KOPT-K1 (cell line): ENCODE results near the gene VSTM4.

Experiments
- H3K27ac ChIP-seq: fragments of 200-600 bp; sonication (generic); 2 replicates; pipeline ENCODE4 v1.5.1; 2016; ENCODE audit warnings: antibody characterized with exemption, mild to moderate bottlenecking, low read depth, low read length; ENCODE audit not compliant: poor library complexity, severe bottlenecking
- H3K36me3 ChIP-seq: fragments of 200-600 bp; sonication (generic); 2 replicates; pipeline ENCODE4 v1.5.1; 2017; ENCODE audit warnings: antibody characterized with exemption, mild to moderate bottlenecking, low read length, moderate library complexity; ENCODE audit not compliant: insufficient read depth
- H3K9me3 ChIP-seq: fragments of 200-600 bp; sonication (generic); 2 replicates; pipeline ENCODE4 v1.5.1; 2017; ENCODE audit warnings: antibody characterized with exemption, low read length, mild to moderate bottlenecking; ENCODE audit not compliant: insufficient read depth, poor library complexity, severe bottlenecking

The VSTM4 gene

DNA sequence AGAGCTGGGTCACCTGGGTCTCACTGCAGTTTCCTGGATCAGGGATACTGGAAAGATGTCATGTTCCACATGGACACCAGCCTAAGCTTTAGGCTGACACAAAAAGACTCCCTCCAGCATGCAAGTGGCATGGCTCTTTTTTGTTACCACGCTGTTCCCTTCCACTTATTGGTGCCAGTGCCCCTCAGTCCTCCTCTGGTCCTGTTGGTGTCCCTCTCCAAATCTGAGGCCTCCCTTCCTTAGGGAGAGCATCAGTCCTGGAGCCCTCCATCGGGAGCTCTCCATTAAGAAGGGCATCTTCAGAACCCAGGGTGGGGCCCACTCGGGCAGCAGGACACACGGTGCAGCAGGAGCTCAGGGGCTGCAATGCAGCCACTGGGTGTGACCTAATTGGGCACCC lies 99.6 kb downstream of the VSTM4 start:
- no peaks in the 10 kb centered on the region for H3K9me3 ChIP-seq
- H3K27ac ChIP-seq, result no peak overlapping the region
- no peaks in the 10 kb centered on the region for H3K36me3 ChIP-seq

- Histone ChIP-seq H3K27ac (no peak overlapping the region), H3K9me3 (no peaks in the 10 kb centered on the region), H3K36me3 (no peaks in the 10 kb centered on the region)
These were observed 102.7 kb downstream of the VSTM4 start for GRCh38 chr10:49012603-49013002.

- Histone ChIP-seq H3K9me3 (no peaks in the 10 kb centered on the region), H3K27ac (no peak overlapping the region), H3K36me3 (no peaks in the 10 kb centered on the region)
These were observed 103.6 kb downstream of the VSTM4 start for GRCh38 chr10:49011756-49012155.

- no peaks in the 10 kb centered on the region for H3K36me3 ChIP-seq
- no peak overlapping the region for H3K27ac ChIP-seq
These were observed 104.5 kb downstream of the VSTM4 start for GRCh38 chr10:49010865-49011264.

GRCh38 chr10:49010295-49010694 lies 105.0 kb downstream of the VSTM4 start:
- H3K36me3 ChIP-seq, result no peaks in the 10 kb centered on the region
- no peak overlapping the region for H3K27ac ChIP-seq
- H3K9me3 ChIP-seq, result no peaks in the 10 kb centered on the region

More at GRCh38 chr10:49010865-49011264, 104.5 kb downstream of the VSTM4 start:
- H3K9me3 ChIP-seq, result no peaks in the 10 kb centered on the region

GRCh38 chr10:49009199-49009979 lies 105.9 kb downstream of the VSTM4 start:
- H3K27ac ChIP-seq, result no peak overlapping the region

DNA sequence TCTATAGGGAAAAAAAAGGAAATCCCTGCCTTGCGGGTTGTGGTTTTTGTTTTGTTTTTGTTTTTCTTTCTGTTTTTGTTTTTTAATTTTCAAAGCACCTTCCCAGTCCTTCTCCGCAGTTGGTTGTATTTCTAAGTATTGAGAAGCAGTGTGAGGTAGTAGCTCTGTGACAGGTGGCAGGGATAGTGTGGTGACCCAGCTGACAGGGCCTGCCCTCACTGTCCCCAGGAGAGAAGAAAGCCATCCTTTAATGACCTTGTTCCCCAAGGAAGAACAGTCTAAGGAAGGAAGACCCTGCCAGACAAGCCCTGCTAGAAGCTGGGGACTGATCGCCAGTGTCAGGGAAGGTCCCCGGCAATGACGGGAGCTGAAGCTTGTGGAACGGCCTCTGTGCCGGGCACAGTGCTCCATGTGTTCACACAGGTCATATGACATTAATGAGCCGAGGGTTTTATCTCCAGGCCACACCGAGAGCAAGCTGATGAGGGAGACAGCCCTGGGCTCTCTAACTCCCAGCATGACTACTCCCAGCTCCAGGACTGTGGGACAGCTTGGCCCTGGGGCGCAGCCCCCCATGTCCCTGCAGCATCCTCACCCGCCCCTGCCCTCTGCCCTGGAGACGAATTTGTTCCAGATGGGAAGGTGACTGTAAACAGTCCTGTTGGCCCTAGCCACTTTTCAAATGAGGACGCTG lies 106.7 kb downstream of the VSTM4 start:
- H3K9me3 ChIP-seq, result no peaks in the 10 kb centered on the region
- H3K36me3 ChIP-seq, result no peaks in the 10 kb centered on the region
- H3K27ac ChIP-seq, result no peak overlapping the region

More at GRCh38 chr10:49009199-49009979, 105.9 kb downstream of the VSTM4 start:
- Histone ChIP-seq H3K9me3 (no peaks in the 10 kb centered on the region), H3K36me3 (no peaks in the 10 kb centered on the region)

GRCh38 chr10:49008091-49008490 lies 107.2 kb downstream of the VSTM4 start:
- H3K36me3 ChIP-seq, result no peaks in the 10 kb centered on the region
- no peaks in the 10 kb centered on the region for H3K9me3 ChIP-seq
- H3K27ac ChIP-seq, result no peak overlapping the region

DNA sequence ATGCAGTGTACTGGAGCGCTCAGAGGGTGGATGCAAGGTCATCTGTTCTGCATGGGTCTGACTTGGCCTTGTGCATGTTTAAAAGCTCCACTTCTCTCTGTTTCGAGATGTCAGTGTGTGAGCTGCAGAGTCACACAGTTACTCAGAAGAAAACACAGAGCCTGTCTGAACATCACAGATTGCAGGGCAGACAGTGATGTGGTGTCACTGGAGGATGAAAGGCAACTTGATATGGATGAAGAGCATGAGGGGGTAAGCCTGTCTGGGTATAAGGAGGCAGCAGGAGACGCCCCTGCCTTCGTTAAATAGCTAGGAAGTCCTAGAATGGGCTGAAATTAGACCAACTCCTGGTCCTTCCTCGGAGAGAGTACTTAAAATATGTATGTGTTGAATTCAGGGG lies 108.2 kb downstream of the VSTM4 start:
- Histone ChIP-seq H3K9me3 (no peaks in the 10 kb centered on the region), H3K27ac (no peak overlapping the region), H3K36me3 (no peaks in the 10 kb centered on the region)

DNA sequence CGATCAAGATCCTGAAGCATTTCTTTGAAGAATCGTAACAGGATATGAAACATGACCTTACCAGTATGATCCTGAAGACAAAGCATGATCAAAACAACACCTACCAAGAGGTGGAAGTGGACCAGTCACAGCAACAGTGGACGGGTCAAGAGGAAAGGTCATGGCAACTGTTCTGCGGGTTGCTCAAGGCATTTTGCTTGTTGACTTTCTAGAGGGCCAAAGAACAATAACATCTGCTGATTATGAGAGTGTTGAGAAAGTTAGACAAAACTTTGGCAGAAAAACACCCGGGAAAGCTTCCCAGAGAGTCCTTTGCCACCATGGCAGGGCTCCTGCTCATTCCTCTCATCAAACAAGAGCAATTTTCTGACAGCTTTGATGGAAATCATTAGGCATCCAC lies 110.1 kb downstream of the VSTM4 start:
- no peak overlapping the region for H3K27ac ChIP-seq
- H3K36me3 ChIP-seq, result no peaks in the 10 kb centered on the region
- H3K9me3 ChIP-seq, result no peaks in the 10 kb centered on the region

GRCh38 chr10:49001870-49002672 lies 113.3 kb downstream of the VSTM4 start:
- Histone ChIP-seq H3K9me3 (no peaks in the 10 kb centered on the region), H3K27ac (no peak overlapping the region), H3K36me3 (no peaks in the 10 kb centered on the region)

- Histone ChIP-seq H3K9me3 (no peaks in the 10 kb centered on the region), H3K27ac (no peak overlapping the region), H3K36me3 (no peaks in the 10 kb centered on the region)
These were observed 113.9 kb downstream of the VSTM4 start for GRCh38 chr10:49001402-49001801.

- no peaks in the 10 kb centered on the region for H3K9me3 ChIP-seq
- no peaks in the 10 kb centered on the region for H3K36me3 ChIP-seq
- no peak overlapping the region for H3K27ac ChIP-seq
These were observed 114.6 kb downstream of the VSTM4 start for GRCh38 chr10:49000437-49001398.

DNA sequence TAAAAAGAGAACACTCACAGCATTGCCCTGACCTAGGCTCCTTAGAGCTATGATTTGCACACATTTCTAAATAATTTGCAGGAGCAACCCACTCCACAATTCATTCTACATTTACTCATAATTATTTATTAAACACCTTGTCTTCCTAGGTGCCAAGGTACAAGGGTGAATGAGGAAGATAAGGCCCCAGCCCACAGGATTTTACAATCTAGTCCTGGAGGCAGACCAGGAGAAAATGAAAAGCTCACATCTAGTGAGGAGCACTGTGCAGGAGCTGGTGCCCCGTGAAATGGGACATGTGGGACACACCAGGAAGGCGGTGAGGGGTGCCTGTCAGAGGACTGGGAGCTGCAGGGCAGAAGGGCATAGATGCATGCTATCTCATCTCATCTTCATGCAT lies 116.0 kb downstream of the VSTM4 start:
- Histone ChIP-seq H3K36me3 (no peaks in the 10 kb centered on the region), H3K9me3 (no peaks in the 10 kb centered on the region), H3K27ac (no peak overlapping the region)
